Measurements from ENCODE around the gene MUC3A.
"Not testable (repeated sequence)": the region's sequence is repeated elsewhere in the genome, so short reads cannot be mapped to it uniquely, and the experiment has no call there.

Gene MUC3A, protein sequence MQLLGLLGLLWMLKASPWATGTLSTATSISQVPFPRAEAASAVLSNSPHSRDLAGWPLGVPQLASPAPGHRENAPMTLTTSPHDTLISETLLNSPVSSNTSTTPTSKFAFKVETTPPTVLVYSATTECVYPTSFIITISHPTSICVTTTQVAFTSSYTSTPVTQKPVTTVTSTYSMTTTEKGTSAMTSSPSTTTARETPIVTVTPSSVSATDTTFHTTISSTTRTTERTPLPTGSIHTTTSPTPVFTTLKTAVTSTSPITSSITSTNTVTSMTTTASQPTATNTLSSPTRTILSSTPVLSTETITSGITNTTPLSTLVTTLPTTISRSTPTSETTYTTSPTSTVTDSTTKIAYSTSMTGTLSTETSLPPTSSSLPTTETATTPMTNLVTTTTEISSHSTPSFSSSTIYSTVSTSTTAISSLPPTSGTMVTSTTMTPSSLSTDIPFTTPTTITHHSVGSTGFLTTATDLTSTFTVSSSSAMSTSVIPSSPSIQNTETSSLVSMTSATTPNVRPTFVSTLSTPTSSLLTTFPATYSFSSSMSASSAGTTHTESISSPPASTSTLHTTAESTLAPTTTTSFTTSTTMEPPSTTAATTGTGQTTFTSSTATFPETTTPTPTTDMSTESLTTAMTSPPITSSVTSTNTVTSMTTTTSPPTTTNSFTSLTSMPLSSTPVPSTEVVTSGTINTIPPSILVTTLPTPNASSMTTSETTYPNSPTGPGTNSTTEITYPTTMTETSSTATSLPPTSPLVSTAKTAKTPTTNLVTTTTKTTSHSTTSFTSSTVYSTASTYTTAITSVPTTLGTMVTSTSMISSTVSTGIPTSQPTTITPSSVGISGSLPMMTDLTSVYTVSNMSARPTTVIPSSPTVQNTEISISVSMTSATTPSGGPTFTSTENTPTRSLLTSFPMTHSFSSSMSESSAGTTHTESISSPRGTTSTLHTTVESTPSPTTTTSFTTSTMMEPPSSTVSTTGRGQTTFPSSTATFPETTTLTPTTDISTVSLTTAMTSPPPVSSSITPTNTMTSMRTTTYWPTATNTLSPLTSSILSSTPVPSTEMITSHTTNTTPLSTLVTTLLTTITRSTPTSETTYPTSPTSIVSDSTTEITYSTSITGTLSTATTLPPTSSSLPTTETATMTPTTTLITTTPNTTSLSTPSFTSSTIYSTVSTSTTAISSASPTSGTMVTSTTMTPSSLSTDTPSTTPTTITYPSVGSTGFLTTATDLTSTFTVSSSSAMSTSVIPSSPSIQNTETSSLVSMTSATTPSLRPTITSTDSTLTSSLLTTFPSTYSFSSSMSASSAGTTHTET (N-terminal part only)

DNA sequence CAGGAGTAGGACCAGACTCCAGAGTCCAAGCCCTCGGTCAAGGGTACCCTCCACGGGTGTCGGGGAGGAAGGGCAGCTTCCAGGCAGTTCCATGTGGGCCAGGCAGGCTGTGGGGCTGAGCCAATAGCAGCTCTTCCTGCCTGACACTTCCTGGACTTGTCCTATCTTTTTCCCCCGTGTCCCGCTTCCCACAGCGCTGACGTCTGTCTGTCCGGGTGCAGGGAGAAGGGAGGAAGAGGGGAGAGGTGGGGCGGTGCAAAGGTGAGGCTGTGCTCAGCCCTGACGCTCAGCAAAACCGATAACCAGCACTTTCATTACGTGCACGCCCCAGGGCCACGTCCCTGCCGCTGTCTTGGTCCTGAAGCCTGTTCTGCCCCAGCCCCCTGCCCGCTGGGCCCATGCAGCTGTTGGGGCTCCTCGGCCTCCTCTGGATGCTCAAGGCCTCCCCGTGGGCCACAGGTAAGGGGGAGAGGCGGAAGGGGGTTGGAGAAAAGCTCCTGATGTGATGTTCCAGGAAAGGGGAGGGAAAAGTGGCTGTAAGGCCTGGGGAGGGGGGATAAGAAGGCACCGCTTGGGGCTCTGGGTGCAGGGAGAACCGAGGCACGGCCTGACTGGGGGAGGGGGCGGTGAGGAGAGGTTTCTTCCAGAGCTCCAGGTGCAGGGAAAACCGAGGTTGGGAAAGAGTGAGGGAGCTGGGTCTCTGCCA, at the start of gene MUC3A:
TSS of gene MUC3A (plus strand) at position 308 of the 706 bp plus-strand sequence. CDS start at position 399, 91 bp downstream.
- DNase-seq (ENCODE audit: low read depth): no peak

- no peak for DNase-seq (ENCODE audit: low read depth)
Observed at GRCh38 chr7:100900978-100901377, 48.4 kb upstream of the MUC3A start.

GRCh38 chr7:100901921-100902332, 47.4 kb upstream of the MUC3A start:
- no peak for DNase-seq (ENCODE audit: low read depth)

GRCh38 chr7:100902638-100903037, 46.7 kb upstream of the MUC3A start:
- DNase-seq (ENCODE audit: low read depth): no peak

DNA sequence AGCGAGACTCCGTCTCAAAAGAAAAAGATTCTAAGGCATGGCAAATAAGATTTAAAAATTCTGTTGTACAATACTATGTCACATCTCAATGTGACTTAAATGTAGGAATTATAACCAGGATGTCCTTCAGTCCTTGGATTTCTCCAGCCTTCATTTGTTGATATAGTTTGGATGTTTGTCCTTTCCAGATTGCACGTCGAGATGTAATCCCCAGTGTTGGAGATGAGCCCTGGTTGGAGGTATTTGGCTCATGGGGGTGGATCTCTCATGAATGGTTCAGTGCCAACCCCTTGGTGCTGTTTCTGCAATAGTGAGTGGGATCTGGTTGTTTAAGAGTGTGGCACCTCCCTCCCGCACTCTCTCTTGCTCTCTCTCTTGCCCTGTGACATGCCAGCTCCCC, 40.8 kb upstream of the MUC3A start:
- no peak for DNase-seq (ENCODE audit: low read depth)

DNA sequence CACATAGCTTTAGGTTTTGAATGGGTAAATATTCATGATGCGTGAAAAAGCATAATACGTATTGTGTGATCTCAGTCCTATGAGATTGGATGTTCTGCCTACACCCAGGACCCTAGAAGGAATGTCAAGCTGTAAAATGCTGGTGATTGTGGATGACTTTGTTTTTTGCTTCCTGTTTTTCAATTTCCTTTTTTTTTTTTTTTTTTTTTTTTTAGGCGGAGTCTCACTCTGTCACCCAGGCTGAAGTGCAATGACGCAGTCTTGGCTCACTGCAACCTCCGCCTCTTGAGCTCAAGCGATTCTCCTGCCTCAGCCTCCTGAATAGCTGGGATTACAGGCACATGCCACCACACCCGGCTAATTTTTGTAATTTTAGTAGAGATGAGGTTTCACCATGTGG, 38.9 kb upstream of the MUC3A start:
- DNase-seq (ENCODE audit: low read depth): not testable (repeated sequence)

- DNase-seq (ENCODE audit: low read depth): no peak
Observed at GRCh38 chr7:100911484-100911883, 37.9 kb upstream of the MUC3A start.

DNA sequence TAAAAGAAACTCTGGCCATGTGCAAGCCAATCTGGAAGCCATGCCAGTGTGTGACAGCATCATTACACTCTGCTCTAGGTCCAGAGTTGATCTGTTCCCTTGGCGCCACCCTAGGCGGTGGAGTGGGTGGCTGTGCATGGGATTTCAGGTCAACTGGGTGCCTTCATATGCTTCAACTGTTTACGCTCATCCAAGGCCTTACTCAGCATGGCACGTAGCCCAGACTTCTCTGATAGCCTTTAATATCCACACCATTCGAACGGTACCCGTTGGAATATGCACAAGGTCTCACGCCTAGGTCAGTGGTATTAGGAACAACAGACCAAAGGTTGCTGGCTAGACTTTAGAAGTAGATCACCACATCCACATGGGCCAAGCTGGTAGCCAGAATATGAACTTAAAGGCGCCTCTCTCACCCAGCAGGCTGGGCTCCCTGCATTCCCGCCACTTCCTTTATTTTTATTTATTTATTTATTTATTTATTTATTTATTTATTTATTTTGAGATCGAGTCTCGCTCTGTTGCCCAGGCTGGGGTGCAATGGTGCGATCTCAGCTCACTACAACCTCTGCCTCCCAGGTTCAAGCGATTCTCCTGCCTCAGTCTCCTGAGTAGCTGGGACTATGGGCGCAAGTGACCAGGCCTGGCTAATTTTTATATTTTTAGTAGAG, 35.0 kb upstream of the MUC3A start:
- no peak for DNase-seq (ENCODE audit: low read depth)

DNA sequence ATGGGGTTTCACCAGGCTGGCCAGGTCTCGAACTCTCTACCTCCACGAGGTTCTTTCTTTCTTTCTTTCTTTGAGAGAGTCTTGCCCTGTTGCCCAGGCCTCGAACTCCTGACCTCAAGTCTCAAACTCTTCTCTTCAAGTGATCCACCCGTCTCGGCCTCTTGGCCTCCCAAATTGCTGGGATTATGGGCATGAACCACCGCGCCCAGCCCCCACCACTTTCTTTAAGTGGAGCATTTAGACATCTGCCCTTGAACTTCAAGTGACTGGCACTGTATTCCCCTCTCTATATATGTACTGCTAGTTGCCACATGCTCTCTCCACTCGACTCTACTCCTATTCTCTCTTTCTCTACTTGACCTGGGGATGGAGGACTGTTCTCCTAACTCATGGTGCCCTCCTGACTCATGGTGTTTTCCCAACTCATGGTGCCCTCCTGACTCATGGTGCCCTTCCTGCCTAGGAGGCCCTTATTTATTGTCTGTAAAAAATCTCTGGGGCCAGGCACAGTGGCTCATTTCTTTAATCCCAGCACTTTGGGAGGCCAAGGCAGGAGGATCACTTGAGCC, 34.4 kb upstream of the MUC3A start:
- DNase-seq (ENCODE audit: low read depth): no peak

DNA sequence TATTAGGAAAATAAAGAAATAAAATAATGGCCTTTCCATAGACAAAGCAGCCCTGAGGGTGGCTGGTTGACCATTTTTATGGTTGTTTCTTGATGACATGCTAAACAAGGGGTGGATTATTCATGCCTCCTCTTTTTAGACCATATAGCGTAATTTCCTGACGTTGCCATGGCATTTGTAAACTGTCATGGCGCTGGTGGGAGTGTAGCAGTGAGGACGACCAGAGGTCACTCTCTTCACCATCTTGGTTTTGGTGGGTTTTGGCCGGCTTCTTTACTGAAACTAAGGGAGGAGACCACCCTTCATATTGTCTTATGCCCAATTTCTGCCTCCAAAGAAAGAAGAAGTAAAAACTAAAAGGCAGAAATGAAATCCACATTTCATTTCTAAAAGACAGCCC, 30.0 kb upstream of the MUC3A start:
- not testable (repeated sequence) for DNase-seq (ENCODE audit: low read depth)

GRCh38 chr7:100919779-100920437, 29.4 kb upstream of the MUC3A start:
- DNase-seq (ENCODE audit: low read depth): not testable (repeated sequence)

DNA sequence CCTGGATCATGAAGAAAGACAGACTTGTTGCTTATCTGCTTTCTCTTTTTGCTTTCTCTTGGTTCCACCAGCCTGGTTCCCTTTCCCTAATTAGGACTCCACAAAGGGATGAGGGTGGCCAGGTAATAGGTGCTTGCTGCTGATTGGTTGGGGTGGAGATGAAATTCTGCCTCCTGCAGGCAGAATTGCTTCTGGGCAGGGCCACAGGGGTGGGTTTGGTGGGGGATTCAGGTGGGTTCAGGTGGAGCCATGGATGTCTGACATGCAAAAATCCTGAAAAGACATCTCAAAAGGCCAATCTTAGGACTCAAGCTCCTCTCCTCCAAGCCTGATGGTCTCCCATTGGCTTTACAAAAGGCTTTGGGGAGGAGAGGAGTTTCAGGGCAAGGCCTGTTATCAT, 28.3 kb upstream of the MUC3A start:
- no peak for DNase-seq (ENCODE audit: low read depth)

GRCh38 chr7:100923616-100924015, 25.7 kb upstream of the MUC3A start:
- not testable (repeated sequence) for DNase-seq (ENCODE audit: low read depth)

- DNase-seq (ENCODE audit: low read depth): no peak
Observed at GRCh38 chr7:100929808-100930174, 19.5 kb upstream of the MUC3A start.

DNA sequence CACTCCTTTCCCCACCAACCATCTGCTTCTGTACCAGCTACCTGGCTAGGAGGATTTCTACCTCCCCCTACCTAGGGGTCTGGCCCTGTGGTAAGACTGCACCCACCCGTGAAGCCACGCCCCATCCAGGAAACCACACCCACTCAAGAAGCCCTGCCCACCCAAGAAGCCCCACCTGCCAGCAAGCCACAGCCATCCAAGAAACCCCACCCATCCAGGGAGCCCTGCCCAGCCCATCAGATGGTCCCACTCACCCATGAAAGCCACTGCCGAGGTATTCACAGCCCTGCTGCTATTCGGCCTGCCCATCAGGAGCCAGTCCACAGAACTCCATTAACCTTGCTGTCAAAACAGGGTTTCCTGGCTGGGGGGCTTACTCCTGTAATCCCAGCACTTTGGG, 15.6 kb upstream of the MUC3A start:
- DNase-seq (ENCODE audit: low read depth): no peak

DNA sequence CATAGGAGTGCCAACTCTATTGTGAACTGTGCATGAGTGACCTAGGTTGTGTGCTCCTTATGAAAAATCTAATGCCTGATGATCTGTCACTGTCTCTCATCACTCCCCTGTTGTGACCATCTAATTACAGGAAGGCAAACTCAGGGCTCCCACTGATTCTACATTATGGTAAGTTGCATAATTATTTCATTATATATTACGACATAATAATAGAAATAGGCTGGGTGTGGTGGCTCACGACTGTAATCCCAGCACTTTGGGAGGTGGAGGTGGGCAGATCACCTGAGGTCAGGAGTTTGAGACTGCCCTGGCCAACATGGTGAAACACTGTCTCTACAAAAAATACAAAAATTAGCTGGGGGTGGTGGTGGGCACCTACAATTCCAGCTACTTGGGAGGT, 14.0 kb upstream of the MUC3A start:
- DNase-seq (ENCODE audit: low read depth): not testable (repeated sequence)

DNA sequence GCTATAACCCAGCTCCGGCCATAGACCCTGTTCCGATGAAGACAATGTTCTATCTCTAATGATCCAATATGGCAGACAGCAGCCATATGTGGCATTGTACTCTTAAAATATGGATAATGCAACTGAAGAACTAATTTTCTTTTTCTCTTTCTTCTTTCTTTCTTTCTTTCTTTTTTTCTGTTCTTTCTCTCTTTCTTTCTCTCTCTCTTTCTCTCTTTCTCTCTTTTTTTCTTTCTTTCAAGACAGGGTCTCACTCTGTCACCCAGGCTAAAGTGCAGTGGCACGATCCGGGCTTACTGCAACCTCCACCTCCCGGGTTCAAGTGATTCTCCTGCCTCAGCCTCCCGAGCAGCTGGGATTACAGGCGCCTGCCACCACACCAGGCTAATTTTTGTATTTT, 13.2 kb upstream of the MUC3A start:
- not testable (repeated sequence) for DNase-seq (ENCODE audit: low read depth)

DNA sequence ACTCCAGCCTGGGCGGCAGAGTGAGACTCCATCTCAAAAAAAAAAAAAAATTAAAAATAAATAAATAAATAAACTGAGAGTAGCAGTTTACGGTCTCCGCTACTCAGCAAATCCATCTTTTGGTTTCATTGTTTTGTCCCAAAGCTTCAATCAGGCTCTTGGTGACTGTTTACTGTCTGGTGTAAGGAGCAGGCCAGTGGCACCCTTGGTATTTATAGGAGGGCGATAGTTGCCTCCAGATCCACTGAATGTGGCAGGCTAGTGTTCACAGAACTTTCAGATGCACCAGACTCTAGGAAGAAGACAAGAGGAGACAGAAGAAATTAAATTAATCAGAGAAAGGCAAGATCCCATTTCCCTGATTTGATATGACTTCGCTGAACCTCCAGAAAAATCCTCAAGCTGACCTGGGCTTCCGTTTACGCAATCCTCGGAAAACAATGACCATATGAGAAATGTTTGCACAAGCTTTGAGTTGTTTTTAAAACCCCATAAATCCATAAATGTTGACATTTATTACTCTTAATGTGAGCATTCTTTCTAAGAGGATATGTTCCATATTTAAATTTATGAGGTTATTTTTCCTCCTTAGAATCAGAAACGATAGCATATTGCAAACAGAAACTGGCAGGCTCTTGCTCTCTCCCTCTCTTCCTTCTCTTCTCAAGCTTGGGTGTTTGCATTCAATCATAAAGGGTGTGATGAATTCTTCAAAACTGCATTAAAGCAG, 7.1 kb upstream of the MUC3A start:
- DNase-seq (ENCODE audit: low read depth): no peak

DNA sequence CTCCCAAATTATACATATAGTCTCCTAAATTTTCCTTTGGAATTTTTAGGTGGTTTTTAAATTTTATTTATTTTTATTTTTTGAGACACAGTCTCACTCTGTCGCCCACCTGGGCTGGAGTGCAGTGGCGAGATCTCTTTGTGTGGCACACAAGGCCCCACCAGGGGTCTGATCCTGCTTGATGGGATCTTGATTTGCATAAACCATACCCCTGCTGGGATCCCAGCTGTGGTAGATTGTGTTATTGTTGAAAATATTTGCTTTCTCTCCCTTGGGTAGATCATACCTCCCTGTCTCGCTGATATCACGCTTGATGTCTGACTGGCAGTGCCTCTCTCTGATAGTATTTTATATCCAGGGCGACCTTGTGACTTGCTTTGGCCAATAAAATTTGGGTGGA, 5.6 kb upstream of the MUC3A start:
- DNase-seq (ENCODE audit: low read depth): no peak
